ENCODE results near the gene PPP1R9A.

DNA sequence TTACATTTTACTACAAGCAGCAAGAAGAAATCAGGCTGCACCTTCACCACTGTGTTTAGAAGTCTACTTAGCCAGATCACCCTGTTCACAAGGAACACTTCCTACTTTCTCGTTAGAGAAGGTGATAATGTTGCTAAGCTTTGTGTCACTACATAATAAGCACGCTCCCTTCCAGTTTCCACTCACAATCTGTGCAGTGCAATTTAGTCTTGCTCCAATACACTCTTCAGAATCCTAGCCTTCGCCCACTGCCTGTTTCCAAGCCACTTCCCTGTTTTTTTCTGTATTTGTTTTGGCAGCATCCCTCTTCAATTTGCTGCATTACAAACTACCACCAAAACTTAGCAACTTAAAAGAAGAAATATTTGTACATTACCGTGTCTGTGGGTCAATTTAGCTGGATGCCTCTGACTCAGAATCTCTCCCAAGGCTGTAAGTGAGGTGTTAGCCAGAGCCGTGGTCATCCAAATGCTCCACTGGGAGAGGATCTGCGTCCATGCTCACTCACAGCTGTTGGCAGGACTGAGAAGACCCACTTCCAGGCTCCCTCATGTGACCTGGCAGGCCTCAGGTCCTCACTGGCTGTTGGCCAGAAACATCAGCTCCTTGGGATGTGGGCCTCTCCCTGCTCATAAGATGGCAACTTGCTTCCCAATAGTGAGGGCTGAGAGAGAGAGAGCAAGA lies 306.6 kb downstream of the PPP1R9A start:
- TF ChIP-seq YY1 (IDR thresholded peaks at IDR 0.05; ENCODE audit: extremely low read depth, insufficient replicate concordance, low read depth, low read length) (no peak), EZH2 (IDR thresholded peaks at IDR 0.05) (no peak), JUND (IDR thresholded peaks at IDR 0.05) (no peak)
